ENCODE measurements around the gene ANO6.
"Not testable (repeated sequence)": the region's sequence is repeated elsewhere in the genome, so short reads cannot be mapped to it uniquely, and the experiment has no call there.

The ANO6 gene

DNA sequence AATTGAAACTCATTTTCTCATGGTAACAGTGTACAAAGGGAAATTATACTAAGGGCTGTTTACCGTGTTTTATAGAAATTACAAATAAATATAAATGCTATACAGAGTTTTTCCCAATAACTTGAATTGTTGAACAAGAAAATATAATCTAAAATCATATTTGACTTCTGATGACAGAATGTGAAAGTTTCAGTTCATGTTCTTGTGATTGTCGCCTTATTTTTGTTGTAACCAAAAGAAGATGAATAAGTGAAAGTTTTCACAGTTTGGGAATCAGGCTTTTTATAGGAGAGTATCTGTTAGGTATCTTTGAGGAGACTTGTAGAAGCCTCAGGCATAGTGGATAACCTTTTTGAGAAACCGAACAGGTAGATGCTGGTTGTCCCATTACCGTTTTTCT is 28.1 kb downstream of the ANO6 start:
- no peak for DNase-seq (ENCODE audit: low spot score)

DNA sequence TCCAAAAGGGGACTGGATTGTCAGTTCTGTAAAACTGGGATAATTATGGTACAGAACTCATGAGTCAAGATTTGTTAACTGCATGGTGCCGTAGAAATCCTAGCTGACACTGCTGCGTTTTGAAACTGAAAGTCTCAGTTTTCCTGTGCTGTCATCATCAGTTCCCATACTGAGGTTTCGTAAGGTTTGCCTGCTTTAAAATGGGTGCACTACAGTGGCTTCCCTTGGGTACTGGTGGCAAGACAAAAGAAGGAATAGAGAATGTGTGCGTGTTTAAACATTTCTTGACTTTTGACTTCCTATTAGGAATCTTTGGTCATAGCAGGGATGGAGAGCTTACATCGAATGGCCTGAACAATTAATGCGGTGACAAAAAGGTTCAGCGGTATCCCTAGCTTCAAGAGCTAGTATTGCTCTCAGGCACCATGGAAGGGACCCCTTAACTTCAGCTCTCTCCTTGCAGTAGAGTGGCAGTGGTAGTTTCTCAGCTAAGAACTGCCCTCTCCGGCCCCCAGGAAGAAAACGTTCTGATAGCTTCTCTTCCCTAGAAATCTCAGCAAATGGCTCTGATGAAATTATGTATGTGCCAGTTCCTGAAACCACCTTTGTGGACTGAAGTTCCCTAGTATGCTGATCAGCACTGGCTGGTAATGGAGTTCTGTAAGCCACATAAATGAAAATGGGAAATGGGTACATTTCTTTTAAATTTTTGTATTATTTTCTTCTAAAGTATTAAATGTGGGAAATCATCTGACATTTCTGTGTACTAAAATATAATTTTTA is 28.9 kb downstream of the ANO6 start:
- DNase-seq (ENCODE audit: low spot score), result peak; percentile 57

DNA sequence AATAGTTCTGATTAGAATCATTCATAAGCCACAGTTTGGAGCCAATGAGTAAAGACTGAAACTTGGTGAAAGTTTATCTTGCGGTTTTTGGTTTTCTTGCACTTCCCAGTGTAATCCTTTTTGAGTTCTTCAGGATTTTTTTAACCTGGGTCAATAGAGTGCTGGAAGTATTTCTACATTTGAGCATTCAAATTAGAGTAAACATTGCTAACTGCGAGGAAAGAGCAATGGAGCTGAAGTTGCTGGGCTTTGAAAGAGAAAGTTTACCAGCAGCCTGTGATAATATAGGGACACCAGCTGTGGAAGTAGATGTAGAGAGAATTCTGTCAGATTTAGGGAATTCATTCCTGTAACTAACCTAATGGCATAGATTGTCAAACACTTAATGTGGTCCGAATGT is 30.3 kb downstream of the ANO6 start:
- DNase-seq (ENCODE audit: low spot score), result no peak

DNA sequence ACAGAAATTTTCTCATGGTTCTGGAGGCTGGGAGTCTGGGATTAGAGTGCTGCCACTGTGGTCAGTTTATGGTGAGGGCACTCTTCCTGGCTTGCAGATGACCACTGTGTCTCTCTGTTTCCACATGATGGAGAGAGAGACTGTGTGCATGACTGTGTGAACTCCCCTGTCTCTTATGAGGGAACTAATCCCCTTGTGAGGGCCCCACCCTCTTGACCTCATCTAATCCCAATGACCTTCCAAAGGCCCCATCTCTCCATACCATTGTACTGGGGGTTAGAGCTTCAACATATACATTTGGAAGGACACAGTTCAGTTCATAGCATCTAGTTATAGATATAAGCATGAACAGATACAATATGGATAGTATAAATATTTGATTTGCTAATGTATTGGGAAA is 31.7 kb downstream of the ANO6 start:
- DNase-seq (ENCODE audit: low spot score), result no peak

DNA sequence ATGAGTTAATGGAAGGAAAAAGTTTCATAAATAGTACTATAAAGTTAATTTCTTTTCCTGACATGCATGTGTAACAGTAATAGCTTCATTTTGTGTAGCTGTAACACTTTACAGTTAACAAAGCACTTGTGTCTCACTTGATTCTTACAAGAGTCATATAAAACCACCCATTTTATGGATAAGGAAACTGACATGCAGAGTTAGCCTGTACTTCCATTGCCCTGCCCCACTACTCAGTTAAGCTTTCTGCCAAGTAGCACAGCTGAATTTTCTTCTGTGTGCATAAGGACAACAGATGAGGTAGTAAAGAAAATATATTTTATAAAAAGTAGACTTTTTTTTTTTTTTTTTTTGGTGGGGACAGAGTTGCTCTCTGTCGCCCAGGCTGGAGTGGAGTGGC is 32.2 kb downstream of the ANO6 start:
- DNase-seq (ENCODE audit: low spot score), result no peak

DNA sequence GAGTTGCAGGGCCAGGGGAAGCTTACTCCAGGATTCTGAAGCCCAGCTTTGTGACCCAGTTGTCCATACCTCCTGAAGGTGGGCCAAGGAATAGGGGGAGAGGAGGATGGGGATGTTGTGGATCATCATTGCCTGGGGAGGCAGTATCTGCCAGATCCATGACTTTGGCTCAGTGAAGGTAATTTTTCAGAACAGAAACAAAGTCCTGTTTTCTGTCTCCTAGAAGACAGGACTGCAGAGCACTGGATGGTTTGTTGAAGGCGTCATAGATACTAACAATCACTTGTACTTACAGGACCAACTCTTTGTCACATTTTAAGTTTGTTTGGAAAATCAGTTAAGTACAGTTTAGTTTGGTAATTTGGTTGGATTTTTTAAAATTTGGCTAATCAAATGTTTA is 38.4 kb downstream of the ANO6 start:
- no peak for DNase-seq (ENCODE audit: low spot score)

DNA sequence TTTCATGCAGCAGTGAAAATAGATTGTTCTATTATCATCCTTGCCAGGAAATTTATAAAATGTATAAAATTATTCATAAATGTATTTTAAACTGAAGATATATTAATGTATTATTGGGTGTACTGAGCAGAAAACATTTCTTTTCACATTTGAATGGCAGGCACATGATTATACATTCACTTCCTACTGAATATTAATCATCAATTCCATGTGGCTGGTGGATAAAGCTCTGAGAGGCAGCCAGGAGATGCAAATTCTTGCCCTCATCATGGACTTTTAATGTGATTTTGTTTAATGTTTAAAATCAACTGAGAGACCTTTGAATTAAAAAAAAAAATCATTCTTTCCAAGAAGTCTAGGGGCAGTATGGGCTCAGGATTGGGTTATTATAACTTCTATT is 40.8 kb downstream of the ANO6 start:
- DNase-seq (ENCODE audit: low spot score), result no peak

DNA sequence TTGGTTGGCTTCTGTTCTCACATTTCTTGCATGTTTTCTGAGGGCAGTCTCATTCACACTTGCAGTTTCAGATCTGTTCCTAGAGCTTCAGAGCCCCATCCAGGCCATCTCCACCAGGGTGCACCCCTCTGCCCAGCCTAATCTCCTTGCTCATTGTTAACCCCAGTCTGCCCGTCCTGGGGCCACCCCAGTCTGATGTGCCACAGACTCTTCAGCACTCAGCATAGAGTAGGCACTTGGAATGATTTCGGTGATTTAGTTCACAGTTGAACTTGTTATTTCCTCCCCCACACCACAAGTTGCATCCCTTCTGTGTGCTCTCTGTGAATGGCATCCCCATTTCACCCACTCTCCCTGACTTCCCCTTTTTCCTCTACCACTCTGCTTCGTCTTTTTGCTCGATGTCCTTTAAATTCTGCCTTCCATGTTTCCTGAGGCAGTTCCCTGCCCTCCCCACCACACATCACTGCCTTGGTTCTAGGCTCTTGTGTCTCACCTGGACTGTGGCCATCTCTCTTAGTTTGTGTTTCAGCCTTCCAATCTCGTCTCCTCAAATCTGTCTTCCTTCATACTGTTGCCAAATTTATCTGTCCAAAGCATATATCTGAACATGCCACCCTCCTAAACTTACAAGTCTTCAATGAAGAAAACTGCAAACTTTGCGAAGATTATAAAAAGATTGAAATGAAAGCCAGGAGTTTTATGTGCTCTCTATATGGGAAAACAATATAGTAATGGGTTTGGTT is 41.5 kb downstream of the ANO6 start:
- no peak for DNase-seq (ENCODE audit: low spot score)

DNA sequence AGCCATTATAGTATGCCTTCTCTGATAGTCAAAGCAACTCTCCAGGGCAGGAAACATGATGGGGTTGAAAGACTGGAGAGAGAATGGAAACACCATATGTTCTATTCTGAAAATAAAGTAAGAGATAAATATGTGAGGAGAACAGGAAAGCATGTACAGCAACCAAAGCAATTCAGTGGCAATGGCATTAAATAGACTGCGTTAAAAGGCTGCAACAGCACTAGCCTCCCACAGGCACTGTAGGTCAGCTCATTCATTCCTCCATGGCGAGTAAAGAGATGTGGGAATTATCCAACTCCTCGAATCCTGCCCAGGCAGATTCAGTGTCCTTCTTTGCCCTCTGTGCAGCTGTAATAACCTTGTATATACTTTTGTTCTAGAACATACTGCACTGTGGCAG is 43.8 kb downstream of the ANO6 start:
- no peak for DNase-seq (ENCODE audit: low spot score)

DNA sequence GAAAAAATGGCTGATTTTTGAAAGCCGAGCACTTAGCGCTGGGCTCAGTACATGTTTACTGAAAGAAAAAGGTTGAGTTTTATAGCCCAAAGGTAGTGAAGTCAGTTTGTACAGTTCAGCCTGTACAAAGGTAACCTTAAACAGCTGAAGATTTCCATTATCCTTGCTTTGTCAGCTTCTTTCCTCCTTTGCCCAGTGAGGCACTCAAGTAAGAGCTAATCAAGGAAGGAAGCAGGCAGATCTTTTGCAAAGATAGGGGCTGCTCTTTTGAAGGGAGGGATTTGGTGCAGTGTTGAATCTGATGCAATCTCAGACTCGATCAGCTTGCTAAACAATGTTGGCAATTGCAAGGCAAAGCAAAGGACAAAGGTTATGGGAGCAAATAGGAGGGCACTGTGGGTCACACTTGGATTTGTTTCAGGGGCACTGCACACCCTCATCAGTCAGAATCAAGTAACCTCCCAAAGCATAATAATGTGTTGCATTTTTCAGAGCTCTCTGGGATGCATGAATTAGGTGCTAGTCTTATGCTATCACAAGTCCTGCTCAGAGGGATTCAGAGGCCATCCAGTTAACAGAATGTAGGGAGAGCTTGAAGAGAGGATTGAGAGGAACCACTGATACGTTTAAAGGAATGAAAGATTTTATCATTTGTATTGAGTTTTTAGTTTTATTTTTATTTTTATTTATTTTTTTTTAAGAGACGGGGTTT is 44.4 kb downstream of the ANO6 start:
- no peak for DNase-seq (ENCODE audit: low spot score)

DNA sequence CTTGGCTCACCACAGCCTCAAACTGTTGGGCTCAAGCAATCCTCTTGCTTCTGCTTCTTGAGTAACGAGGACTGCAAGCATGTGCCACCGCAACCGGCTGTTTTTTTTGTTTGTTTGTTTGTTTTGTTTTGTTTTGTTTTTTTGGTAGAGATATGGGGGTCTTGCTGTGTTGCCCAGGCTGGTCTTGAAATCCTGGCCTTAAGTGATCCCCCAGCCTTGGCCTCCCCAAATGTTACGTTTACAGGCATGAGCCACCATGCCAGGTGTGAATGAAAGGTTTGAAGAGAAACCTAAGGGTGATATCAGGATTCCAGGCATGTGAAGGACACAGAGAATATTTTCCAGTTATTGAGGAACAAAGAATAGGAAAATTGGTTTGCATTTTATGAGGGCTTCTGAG is 45.0 kb downstream of the ANO6 start:
- no peak for DNase-seq (ENCODE audit: low spot score)

DNA sequence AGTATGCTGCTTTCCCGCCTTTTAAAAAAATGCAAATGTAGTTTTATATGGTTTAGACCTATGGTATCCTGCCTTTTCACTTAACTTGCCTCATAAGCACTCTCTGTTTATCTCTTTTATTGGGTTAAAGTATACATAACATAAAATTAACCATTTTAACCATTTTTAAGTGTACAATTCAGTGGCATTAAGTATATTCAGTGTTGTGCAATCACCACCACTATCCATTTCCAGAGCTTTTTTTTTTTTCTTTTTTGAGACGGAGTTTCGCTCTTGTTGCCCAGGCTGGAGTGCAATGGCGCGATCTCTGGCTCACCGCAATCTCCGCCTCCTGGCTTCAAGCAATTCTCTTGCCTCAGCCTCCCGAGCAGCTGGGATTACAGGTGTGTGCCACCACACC is 46.3 kb downstream of the ANO6 start:
- DNase-seq (ENCODE audit: low spot score), result not testable (repeated sequence)

DNA sequence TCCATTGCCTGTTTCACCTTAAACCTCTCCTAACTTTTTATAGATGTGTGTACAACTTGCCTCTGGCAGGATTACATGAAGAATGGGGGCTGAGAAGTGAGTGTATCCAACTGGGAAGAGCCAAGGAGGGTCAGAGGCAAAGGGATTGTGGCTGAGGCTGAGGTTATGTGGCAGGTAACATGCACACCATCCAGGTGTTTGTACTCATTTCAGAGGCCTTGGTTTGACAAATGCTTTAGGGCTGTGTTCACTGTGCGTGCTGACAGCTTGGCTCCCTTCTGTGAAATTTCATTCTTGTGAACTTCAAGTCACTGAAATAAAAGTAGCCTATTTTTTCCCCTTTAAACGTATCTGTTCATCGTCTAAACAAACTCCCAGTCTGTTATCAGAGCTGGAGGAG is 47.7 kb downstream of the ANO6 start:
- no peak for DNase-seq (ENCODE audit: low spot score)

DNA sequence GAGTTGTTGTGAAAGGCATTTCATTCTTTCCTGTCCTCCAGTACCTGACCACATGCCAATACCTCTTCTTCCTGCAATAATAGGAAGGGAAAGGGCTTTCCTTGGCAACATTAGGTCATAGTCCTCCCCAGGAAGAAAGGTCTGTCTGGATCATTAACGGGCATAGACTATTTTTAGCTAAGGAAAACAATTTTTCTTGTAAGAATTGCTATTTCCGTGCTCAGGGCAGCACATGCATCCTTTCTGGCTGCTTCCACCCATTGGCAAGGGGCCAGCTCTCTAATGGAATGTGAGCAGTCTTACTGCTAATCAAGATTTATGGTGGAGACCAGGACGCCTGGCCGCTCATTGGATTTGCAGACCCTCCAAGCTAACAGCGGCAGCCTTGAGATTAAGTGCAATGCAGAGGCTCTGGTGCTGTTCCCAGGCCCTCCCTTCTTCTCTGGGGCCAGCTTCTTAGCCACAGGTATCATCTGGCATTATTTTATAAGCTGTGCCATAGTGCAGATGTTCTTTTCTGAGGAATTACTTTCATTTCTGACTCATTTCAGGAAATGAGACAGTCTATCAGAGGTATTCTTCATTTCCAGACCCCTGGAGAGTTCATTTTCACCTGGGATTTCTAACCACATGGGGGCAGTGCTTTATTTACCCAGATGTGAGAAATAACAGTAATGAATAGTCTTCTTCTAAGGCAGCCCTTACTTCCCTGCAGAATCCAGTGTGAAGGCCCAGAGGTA is 52.9 kb downstream of the ANO6 start:
- peak; percentile 58 for DNase-seq (ENCODE audit: low spot score)

DNA sequence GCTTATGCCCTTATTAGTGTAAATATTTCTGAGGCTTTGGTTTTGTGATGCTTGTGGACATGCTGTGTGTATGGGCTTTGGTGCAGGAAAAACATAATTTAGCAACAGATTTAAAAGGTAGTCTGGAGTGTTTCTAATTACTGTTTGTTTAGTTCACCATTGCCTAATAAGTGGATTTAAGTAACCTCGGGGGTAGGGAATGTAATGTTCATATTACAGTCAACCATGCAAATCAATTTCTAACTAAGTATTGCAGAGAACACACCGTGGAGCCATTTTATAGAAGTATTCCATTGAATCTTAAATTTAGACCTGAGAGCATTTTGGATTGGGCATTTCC is 53.5 kb downstream of the ANO6 start:
- no peak for DNase-seq (ENCODE audit: low spot score)

DNA sequence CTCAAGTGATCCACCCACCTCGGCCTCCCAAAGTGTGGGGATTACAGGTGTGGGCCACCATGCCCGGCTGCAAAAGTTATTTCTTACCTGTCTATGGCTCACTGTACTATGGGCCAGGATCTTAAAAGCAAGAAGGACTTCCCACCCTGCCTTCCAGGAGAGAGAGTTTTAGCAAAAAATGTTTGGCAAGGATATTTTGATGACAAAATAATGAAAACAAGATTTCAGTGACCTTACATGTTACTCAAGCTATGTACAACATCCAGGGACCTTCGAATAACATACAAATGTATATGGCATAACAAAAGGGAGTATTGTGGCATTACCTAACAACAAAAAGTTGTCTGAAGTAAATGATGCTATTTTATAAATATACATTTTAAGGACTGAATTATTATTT is 55.1 kb downstream of the ANO6 start:
- DNase-seq (ENCODE audit: low spot score), result no peak

DNA sequence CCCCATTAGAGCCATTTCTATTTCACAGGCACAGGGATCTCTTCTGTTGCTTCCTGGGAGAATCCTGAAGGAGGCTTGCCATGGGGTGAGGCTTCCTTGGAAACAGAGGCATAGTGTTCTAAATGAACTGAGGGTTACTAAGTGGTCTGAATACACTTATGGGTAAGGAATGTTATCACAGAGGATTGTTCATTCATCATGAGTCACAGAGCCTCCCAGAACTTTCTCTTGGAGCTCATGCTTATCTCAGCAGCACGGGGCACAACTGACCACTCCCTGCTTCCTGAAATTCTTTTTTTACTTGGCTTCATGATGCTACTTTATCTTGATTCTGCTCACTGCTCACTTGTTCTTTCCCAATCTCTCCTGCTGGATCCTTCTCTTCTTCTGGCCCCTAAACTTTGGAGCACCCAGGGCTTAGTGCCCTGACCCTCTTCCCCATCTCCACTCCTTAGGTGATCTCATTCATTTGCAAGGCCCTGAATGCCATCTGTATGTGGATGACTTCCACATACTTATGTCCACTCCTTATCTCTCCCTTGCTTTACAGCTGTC is 57.9 kb downstream of the ANO6 start:
- DNase-seq (ENCODE audit: low spot score), result peak; percentile 75

DNA sequence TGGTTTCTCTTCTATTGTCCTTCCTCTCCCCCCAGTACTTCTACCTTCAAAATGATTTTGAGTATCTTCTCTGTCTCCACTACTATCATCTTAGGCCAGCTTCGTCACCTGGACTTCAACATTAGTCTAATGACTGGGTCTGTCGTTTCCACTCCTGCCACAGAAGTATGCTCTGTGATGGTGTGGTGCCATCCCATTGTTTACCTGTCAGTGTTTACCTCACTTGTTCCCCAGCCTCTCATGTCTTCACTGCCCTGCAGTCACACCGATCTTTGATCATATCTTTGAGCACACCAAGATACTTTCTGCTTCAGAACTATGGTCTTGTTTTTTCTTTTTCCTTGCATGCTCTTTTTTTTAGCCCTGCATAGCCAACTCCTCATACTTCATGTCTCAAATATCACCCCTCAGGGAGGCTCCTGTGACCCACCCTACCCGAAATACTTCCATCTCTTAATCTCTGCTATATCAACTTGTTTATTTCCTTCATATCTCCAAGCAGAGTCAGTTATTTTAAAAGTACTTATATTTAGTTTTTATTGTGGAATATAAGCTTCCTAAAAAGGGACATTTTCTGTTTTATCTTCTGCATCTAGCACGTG is 60.4 kb downstream of the ANO6 start:
- no peak for DNase-seq (ENCODE audit: low spot score)

DNA sequence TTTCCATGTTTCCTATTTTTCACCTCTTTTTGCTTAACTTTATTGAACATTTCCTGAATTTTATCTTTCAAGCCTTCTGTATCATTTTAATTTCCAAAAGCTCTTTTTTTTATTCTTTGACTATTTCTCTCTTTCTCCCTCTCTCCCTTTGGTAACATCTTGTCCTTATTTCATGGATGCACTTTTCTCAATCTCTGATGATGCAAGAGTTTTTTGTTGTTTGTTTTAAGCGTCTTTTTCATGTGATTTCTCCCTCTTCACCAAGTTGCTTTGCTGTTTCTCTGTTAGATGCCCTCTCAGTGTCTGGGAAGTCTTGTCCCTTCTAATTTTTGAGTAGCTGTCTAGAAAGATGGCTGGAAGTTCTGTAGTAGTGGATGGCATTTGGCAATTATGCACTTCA is 62.6 kb downstream of the ANO6 start:
- DNase-seq (ENCODE audit: low spot score), result no peak

DNA sequence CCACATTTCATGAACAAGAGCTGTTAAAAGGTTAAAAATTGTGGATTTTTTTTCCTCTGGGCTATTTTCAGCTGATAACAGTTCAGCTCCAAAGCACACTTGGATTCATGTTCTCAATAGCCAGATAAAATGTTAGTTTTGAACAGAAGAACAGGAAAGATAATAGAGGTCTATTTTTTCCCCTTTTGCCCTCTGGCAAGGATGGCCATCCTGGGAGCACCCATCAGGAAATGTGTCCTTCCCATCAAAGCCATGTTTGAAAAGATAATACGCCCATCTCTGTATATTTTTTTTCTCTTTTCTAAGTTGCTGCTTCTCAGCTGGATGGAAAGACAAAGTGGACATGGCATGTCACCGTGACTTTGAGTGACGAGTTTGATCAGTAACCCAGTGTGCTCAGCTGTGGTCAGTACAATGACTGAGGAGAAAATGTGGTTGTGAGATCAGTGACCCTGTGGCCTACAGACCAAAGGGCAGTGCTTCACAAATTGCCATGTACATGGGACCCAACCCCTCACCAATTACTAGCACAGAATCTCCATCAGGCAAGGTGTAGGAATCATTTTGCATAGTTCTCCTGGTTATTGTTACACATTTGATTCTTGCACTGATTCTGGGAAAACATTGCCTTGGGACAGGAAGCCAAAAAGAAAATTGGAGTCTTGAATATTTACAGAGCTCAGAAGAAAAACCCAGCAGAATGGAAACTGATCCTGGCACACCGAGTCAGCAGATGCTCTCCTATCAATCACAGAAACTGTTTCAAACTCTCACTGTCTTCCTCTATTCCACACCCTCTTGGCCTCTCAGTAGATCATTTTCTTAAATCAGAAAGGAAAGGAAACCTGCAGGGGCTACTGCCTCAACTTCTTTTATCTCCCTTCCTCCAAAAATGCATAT is 64.3 kb downstream of the ANO6 start:
- DNase-seq (ENCODE audit: low spot score), result no peak

DNA sequence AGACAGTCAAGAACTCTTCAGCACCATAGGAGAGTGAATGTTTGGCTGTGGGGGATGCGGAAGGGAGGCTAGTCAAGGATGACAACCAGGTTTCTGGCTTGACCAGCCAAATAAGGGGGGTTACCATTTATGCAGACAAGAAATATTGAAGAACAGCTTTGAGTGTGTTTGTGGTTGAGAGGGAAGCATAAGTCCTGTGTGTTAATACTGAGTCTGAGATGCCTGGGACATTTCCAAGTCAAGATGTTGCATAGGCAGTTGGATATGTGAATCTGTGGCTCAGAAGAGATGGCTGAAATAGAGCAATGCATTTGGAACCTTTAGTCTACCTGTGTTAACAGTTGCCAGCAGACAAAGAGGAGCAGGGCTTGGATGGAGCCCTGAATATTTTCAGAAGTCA is 66.1 kb downstream of the ANO6 start:
- DNase-seq (ENCODE audit: low spot score), result no peak

Measured in hepatic stellate cell (primary cell).